ENCODE results near the gene KCNT2. TPM values are rescaled to one million over a fixed set of nuclear protein-coding genes. Genes with fewer than 3 reads are reported as not detected.

KCNT2 gene
- total RNA-seq, 4 donors from 2014 or later = 0.35 to 2.3 (median 0.91) TPM; not detected in 1

DNA sequence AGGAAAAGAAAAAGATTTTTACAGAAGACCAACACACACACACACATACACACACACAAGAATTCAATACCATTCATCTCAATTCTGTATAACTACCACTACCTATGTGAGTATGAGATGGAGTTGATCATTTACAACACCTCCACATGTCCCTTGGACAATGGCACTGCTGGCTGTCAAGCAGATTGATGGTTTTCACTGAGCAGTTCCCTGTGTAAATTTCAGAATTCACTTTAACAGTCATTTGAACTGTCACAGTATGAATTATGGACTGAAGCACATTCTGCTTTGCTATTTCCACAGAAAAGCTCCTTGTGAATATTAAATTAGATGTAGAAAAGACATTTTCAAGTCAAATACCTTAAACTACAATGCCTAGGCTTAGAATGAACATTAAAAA is 14.3 kb downstream of the KCNT2 start:
- no peaks in the 10 kb centered on the region for H3K36me3 ChIP-seq
- no peak for TF ChIP-seq POLR2A (IDR thresholded peaks at IDR 0.05)
- TF ChIP-seq, protein P1, sequence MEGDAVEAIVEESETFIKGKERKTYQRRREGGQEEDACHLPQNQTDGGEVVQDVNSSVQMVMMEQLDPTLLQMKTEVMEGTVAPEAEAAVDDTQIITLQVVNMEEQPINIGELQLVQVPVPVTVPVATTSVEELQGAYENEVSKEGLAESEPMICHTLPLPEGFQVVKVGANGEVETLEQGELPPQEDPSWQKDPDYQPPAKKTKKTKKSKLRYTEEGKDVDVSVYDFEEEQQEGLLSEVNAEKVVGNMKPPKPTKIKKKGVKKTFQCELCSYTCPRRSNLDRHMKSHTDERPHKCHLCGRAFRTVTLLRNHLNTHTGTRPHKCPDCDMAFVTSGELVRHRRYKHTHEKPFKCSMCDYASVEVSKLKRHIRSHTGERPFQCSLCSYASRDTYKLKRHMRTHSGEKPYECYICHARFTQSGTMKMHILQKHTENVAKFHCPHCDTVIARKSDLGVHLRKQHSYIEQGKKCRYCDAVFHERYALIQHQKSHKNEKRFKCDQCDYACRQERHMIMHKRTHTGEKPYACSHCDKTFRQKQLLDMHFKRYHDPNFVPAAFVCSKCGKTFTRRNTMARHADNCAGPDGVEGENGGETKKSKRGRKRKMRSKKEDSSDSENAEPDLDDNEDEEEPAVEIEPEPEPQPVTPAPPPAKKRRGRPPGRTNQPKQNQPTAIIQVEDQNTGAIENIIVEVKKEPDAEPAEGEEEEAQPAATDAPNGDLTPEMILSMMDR (IDR thresholded peaks at IDR 0.05) = no peak
- no peaks in the 10 kb centered on the region for H3K27me3 ChIP-seq
- no peak overlapping the region for H3K27ac ChIP-seq
- H3K4me3 ChIP-seq = no peak overlapping the region
- intact Hi-C loops (cut with DNase I) = no loop called here
- H3K9me3 ChIP-seq = no peaks in the 10 kb centered on the region
- no peak for DNase-seq
- no peaks in the 10 kb centered on the region for H3K4me1 ChIP-seq

DNA sequence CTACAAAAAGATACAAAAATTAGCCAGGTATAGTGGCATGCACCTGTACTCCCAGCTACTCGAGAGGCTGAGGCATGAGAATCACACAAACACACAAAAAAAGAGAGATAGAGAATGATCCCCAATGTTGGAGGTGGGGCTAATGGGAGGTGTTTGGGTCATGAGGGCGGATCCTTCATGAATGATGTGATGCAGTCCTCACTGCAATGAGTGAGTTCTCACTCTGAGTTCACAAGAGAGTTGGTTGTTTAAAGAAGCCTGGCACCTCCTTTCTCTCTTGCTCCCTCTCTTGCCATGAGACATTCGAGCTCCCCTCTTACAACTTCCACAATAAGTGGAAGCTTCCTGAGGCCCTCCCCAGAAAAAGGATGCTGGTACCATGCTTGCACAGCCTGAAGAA is 17.3 kb downstream of the KCNT2 start:
- Histone ChIP-seq H3K9me3 (no peaks in the 10 kb centered on the region), H3K27me3 (no peaks in the 10 kb centered on the region), H3K4me1 (no peaks in the 10 kb centered on the region), H3K27ac (no peak overlapping the region), H3K4me3 (no peak overlapping the region), H3K36me3 (no peaks in the 10 kb centered on the region)
- intact Hi-C loops (cut with DNase I) = no loop called here
- TF ChIP-seq, protein P1 (IDR thresholded peaks at IDR 0.05) = no peak
- WGBS, 2 donors = 63 to 73% methylated on average over 2 to 3 of the region's 3 CpGs
- DNase-seq = no peak

DNA sequence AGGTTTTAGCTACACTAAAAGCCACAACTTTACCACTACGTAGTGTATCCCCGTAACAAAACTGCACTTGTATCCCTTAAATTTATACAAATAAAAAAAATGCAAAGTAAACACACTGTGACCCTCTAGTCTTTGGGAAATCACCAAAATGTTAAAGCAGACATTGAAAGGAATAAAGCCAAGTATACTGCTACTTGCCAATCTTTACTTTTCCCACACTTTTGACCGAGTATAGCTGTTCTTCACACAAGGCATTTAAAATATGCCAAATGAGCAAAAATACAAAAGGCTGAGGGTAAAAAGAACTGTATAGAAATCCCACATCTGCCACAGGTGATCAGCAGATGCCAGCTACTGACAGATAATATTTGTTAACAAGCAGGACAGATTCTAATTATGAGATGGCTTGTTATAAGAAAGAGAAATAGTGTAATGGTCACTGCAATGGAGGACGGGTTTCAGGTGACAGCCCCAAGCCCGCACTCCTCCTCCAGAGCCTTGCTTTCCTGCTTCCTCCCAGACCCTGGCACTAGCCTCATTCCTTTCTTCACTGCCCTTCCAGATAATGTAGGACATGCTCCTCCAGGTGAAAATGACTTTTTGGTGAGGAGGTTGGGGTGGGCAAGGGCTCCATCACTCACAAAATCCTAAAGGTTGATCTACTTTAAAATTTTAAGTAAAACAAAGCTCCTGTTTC is 18.1 kb downstream of the KCNT2 start:
- Histone ChIP-seq H3K27me3 (no peaks in the 10 kb centered on the region), H3K9me3 (no peaks in the 10 kb centered on the region), H3K36me3 (no peaks in the 10 kb centered on the region), H3K4me1 (no peaks in the 10 kb centered on the region), H3K27ac (no peak overlapping the region), H3K4me3 (no peak overlapping the region)
- intact Hi-C loops (cut with DNase I) = no loop called here
- 63 to 71% methylated on average over 5 of the region's 5 CpGs for WGBS, 2 donors
- TF ChIP-seq, protein P1 (IDR thresholded peaks at IDR 0.05) = no peak
- TF ChIP-seq POLR2A (IDR thresholded peaks at IDR 0.05) = no peak
- DNase-seq = no peak

DNA sequence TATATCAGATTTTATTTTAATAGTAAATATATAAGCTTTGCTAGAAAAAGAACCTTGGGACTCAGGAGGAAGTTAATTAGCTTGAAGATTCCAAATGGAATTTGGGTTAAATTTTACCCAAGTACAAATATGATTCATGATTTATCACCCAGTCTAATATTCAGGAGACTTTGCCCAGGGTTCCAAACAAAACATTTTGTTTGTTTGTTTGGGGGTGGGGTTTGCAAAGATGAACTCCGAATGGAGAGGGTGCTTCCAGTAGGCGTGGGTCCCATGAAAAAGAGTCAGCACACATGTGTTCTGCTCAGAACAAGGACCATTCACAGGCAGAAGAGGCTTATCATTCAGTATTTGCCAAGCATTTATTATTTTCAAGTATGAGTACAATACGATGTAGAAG is 23.5 kb downstream of the KCNT2 start:
- DNase-seq = no peak
- H3K4me3 ChIP-seq = no peak overlapping the region
- no peaks in the 10 kb centered on the region for H3K36me3 ChIP-seq
- intact Hi-C loops (cut with DNase I) = no loop called here
- H3K27ac ChIP-seq = no peak overlapping the region
- no peaks in the 10 kb centered on the region for H3K4me1 ChIP-seq
- WGBS, 2 donors = 64 to 73% methylated on average over 3 of the region's 3 CpGs
- no peaks in the 10 kb centered on the region for H3K27me3 ChIP-seq
- TF ChIP-seq, protein P1 (IDR thresholded peaks at IDR 0.05) = no peak
- no peak for TF ChIP-seq POLR2A (IDR thresholded peaks at IDR 0.05)
- H3K9me3 ChIP-seq = no peaks in the 10 kb centered on the region

DNA sequence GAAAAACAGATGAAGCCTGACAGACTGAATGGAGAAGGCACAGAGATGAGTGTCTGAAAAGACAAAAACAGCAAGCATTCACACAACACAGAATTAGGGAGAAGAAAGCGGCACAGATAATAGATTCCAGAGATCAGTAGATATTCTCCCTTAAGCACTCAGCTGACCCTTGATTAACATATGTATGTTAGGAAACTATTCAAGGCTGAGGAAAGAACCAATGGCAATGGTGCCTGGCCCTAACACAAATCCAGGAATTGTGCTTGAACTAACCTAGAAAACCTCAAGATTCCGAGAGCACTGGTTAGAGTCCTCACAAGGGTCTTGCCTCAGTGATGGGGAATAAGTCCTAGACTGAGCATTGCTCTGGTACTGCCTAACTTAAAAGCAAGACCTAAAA is 30.9 kb downstream of the KCNT2 start:
- no peaks in the 10 kb centered on the region for H3K4me1 ChIP-seq
- WGBS, 2 donors = 72 to 77% methylated on average over 2 of the region's 2 CpGs
- no peaks in the 10 kb centered on the region for H3K27me3 ChIP-seq
- TF ChIP-seq POLR2A (IDR thresholded peaks at IDR 0.05) = no peak
- TF ChIP-seq, protein P1 (IDR thresholded peaks at IDR 0.05) = no peak
- no peak overlapping the region for H3K4me3 ChIP-seq
- no peaks in the 10 kb centered on the region for H3K9me3 ChIP-seq
- H3K27ac ChIP-seq = no peak overlapping the region
- intact Hi-C loops (cut with DNase I) = no loop called here
- H3K36me3 ChIP-seq = no peaks in the 10 kb centered on the region
- DNase-seq = no peak

All from esophagus squamous epithelium (tissue), 5 donors.